NCI-H2196 treated with DMSO at 0.1 percent for 48 hours (cell line): ENCODE measurements around the gene REG3G.
"Not testable (repeated sequence)": the region's sequence is repeated elsewhere in the genome, so short reads cannot be mapped to it uniquely, and the experiment has no call there.

ENCODE experiments used
- DNase-seq: peaks from one replicate; lab custom pipeline; 2025; ENCODE audit not compliant: unreplicated experiment; lab: John Stamatoyannopoulos, UW

Gene REG3G

DNA sequence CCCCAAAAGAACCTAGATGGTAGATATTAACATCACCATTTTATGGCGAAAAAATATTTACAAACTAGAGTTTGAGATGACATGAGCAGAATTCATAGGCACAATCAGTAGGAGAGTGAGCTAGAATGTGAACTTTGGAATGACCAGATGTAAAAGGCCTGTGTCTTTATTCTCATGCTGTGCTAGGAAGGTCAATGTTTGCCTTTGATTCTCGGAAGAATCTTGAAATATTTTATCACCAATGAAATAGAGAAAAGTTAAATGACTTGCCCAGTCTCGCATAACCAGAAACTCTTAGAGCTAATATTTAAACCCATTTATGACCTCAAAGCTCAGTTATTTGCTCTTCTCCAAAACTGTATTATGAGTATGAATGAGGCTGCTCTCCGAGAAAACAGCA, 9.2 kb upstream of the REG3G start:
- DNase-seq, result no peak

DNA sequence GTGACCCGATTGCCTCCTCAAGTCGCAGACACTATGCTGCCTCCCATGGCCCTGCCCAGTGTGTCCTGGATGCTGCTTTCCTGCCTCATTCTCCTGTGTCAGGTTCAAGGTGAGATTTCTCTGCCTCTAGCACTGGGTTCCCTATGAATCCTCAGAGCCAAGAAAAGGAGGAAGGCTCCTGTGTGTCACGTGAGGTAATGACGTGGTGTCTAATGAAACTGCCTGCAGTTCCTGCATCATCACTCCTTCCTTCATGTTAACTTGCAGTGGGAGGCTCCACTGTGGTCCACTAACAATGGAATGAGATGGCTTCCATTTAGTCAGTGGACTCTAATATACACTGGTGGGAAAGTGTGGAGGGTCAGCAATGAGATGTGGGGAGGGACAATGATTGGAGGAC, 559 bp downstream of the REG3G start:
- no peak for DNase-seq

DNA sequence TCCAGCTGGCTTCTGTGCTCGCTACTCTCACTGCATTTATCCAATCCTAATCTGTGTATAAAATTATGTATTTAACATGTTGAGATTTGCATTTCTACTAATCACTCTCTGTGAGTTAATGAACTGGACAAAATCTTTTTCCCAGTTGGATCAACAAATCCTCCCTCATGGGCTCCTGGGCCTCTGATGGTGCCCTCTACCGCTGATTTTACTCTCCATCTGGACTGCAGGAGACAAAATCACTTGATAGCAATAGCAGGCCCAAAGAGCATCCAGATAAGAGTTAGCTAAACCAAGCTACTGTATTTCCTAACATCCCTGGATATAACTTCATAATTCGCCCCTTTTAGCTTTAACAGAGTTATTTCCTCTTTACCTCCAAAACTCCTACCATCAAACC, 14.4 kb downstream of the REG3G start:
- DNase-seq, result no peak

DNA sequence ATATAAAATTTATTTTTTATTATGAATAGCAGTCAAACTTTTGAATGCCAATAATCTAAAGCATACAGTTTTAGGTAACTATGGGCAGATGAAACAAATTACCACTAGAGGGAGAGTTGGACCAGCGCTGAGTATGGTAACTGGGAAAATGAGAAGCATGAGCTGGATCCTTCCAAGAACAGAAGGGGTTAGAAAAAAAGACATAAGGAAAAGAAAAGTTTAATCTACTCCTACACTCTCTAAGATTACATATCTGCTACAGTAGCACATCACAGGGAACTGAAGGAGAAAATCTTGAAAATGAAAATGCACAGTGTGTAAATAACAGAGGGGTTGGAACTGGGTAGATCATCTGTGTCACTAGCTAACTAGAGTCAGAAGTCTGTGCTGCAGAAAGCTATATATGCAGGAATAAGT, 15.5 kb downstream of the REG3G start:
- no peak for DNase-seq

DNA sequence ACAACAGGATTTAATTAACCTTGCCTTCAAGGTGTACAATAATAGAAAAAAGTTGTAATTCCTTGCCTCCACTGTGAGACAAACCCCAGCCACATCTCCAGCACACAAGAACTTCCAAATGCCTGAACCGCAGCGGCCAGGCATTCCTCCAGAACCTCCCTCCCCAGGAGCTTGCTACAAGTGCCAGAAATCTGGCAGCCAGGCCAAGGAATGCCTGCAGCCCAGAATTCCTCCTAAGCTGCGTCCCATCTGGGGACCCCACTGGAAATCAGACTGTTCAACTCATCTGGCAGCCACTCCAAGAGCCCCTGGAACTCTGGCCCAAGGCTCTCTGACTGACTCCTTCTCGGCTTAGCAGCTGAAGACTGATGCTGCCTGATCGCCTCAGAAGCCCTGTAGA, 28.0 kb downstream of the REG3G start:
- DNase-seq, result not testable (repeated sequence)

DNA sequence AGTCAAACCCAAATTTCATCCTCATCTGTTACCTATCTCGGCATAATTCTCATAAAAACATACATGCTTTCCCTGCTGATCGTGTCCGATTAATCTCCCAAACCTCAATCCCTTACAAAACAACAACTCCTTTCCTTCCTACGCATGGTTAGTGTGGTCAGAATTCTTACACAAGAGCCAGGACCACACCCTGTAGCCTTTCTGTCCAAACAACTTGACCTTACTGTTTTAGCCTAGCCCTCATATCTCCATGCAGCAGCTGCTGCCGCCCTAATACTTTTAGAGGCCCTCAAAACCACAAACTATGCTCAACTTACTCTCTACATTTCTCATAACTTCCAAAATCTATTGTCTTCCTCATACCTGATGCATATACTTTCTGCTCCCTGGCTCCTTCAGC, 29.3 kb downstream of the REG3G start:
- not testable (repeated sequence) for DNase-seq

DNA sequence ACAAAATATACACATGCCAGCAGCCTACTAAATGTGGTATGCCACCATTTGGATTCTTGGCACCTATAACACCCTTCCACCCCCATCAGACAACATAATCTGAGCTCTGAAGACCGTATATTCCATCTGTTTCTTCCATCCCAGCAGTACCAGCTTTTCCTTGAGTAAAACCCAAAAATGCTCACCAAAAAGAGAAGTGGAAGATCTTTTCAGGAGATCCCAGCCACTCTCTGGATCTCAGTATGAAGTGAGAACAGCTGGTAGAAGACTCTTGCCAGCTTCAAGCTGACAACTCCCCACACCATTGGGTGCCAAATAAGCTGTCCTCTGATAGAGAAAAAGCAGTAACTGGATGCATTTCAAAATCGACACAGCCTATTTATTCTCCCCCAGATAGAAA, 39.7 kb downstream of the REG3G start:
- DNase-seq, result no peak

DNA sequence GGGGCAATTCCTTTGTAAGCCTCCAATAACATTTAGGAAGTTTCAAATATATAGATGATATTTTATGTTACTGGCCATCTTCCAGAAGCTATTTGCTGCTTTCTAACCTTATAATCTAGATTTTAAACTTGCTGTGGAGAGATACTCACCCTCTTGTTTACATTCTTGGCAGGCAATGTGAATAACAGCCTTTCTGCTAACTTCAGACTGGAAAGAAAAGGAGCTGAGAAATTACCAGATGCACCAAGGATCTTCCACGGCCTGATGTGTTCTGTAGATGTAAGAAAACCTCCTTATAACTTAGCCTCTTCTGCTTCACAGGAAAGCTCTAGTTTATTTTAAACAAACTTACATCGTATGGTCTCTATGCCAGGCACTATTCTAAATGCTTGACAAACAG, 45.6 kb downstream of the REG3G start:
- no peak for DNase-seq
